Endothelial cell of umbilical vein (primary cell): ENCODE data around the gene CCSAP.

ENCODE experiments used
- EZH2 ChIP-seq: IDR thresholded peaks from 2 replicates; pipeline ENCODE4 v1.6.1; 2012; ENCODE audit warnings: borderline replicate concordance, low read depth, mild to moderate bottlenecking, moderate library complexity, low read length, inconsistent platforms; ENCODE audit not compliant: severe bottlenecking
- POLR2A ChIP-seq: IDR thresholded peaks from 2 replicates; pipeline ENCODE4 v1.6.1; 2012; ENCODE audit warnings: low read depth, mild to moderate bottlenecking, control low read depth, low read length
- POLR2AphosphoS5 ChIP-seq: IDR thresholded peaks from 2 replicates; pipeline ENCODE4 v1.6.1; 2012; ENCODE audit warnings: low read depth, mild to moderate bottlenecking, control low read depth, low read length, moderate library complexity; ENCODE audit not compliant: insufficient read depth
- TF ChIP-seq, protein P1 (sequence below), 2 donors: IDR thresholded peaks; 1 replicate in 1 of 2; 2 replicates in 1 of 2; pipeline ENCODE4 v1.5.1; 2011; ENCODE audit warnings: low read length in 2 of 2, mild to moderate bottlenecking in 2 of 2, moderate library complexity in 2 of 2, control low read depth in 1 of 2, inconsistent platforms in 1 of 2, low read depth in 1 of 2; ENCODE audit not compliant: insufficient read depth in 1 of 2; ENCODE audit errors: extremely low read depth in 1 of 2

DNA sequence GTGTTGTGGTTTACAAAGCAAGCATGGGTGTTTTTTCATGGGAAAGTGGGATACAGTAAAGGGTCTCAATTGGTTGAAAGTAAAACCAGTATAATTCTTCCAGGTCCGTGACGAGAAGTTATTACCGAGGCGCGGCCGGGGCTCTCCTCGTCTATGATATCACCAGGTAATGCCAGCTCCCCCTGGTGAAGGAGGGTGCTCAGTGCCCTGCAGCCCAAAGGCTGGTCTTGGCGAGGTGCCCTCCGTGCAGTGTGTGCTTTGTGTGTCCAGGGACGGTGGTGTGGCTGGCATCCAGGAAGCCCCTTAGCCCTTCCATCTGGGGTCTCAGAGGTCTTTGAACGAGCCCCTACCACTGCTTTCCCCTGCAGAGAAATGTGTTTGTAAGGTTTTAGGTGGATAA lies 47.1 kb downstream of the CCSAP start:
- no peak for TF ChIP-seq POLR2AphosphoS5
- TF ChIP-seq, protein P1, sequence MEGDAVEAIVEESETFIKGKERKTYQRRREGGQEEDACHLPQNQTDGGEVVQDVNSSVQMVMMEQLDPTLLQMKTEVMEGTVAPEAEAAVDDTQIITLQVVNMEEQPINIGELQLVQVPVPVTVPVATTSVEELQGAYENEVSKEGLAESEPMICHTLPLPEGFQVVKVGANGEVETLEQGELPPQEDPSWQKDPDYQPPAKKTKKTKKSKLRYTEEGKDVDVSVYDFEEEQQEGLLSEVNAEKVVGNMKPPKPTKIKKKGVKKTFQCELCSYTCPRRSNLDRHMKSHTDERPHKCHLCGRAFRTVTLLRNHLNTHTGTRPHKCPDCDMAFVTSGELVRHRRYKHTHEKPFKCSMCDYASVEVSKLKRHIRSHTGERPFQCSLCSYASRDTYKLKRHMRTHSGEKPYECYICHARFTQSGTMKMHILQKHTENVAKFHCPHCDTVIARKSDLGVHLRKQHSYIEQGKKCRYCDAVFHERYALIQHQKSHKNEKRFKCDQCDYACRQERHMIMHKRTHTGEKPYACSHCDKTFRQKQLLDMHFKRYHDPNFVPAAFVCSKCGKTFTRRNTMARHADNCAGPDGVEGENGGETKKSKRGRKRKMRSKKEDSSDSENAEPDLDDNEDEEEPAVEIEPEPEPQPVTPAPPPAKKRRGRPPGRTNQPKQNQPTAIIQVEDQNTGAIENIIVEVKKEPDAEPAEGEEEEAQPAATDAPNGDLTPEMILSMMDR (IDR thresholded peaks at IDR 0.05; ENCODE audit: extremely low read depth in 1 of 2, insufficient read depth in 1 of 2, low read depth in 1 of 2, low read length in 2 of 2), result no peak
- no peak for TF ChIP-seq EZH2
- TF ChIP-seq POLR2A, result no peak
